ENCODE measurements around the gene TMOD4. TPM values are rescaled to one million over a fixed set of nuclear protein-coding genes. Genes with fewer than 3 reads are reported as not detected.
A peak's percentile ranks its signal among the peaks of the same experiment; 100 is the strongest.

TMOD4 gene
- total RNA-seq, 1 donor from 2014 or later = 2.7 TPM

DNA sequence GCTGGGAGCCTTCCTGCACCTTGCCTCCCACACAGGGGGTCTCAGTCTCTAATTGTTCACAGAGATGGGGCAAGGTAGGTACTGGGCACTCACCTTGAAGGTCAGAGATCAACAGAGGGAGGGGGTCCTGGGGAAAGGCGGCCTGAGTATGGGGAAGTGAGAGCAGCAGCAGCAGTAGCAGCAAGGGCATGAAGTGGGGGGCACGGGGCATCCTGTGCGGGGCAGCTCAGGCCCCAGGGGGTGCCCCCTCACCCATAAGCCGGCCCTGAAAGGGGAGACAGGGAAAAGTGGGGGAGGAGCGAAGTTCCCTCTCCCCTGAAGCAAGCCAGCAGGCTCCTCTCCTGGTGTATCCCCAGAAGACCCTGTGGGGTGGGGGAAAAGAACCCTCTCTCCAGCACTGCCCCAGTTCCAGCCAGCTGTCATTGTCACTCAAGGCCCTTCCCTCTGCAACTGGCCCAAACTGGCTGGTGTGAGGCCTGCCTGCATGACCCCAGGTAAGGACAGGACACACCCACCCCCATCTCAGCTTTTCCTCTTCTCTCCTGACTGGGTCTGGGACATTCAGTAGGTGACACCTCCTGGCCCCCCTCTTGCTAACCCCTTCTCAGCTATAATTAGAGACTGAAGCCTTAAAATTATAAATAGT lies 33.2 kb downstream of the TMOD4 start:
- Mint-ChIP-seq H3K27me3 (ENCODE audit: low read depth) (peaks cover under 1% of the 10 kb centered on the region), H3K36me3 (ENCODE audit: low read depth) (no peaks in the 10 kb centered on the region), H3K4me1 (peaks cover 34% of the 10 kb centered on the region), H3K27ac (ENCODE audit: unreplicated experiment) (no peak overlapping the region), H3K9me3 (no peaks in the 10 kb centered on the region), H3K4me3 (no peak overlapping the region)
- DNase-seq (ENCODE audit: low read depth, low spot score) = no peak
- TF ChIP-seq, protein P1, sequence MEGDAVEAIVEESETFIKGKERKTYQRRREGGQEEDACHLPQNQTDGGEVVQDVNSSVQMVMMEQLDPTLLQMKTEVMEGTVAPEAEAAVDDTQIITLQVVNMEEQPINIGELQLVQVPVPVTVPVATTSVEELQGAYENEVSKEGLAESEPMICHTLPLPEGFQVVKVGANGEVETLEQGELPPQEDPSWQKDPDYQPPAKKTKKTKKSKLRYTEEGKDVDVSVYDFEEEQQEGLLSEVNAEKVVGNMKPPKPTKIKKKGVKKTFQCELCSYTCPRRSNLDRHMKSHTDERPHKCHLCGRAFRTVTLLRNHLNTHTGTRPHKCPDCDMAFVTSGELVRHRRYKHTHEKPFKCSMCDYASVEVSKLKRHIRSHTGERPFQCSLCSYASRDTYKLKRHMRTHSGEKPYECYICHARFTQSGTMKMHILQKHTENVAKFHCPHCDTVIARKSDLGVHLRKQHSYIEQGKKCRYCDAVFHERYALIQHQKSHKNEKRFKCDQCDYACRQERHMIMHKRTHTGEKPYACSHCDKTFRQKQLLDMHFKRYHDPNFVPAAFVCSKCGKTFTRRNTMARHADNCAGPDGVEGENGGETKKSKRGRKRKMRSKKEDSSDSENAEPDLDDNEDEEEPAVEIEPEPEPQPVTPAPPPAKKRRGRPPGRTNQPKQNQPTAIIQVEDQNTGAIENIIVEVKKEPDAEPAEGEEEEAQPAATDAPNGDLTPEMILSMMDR (conservative IDR thresholded peaks at IDR 0.05) = no peak

DNA sequence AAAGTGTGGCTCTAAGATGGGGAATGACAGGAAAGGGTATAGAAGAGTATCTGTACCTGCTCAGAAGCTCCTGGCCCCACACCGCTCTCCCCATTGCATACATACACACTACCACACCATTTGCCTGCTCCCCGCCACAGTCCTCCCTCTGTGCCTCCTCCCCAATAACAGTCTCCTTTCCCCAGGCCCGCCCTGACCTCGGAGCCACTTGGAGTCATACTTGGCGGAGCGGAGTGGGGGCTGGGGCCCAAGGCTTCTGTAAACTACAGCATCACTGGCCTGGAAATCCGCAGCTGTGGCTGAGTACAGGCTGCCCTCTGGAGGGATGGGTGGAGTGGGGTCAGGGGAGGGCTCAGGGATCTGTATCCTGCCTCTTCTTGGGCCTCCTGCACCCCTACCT lies 38.0 kb downstream of the TMOD4 start:
- no peaks in the 10 kb centered on the region for H3K9me3 Mint-ChIP-seq
- no peaks in the 10 kb centered on the region for H3K4me1 Mint-ChIP-seq
- no peak for DNase-seq (ENCODE audit: low read depth, low spot score)
- TF ChIP-seq, protein P1 (conservative IDR thresholded peaks at IDR 0.05) = no peak
- no peak overlapping the region for H3K4me3 Mint-ChIP-seq
- H3K27me3 Mint-ChIP-seq (ENCODE audit: low read depth) = peaks cover 12% of the 10 kb centered on the region
- H3K27ac Mint-ChIP-seq (ENCODE audit: unreplicated experiment) = no peak overlapping the region
- peaks cover 14% of the 10 kb centered on the region for H3K36me3 Mint-ChIP-seq (ENCODE audit: low read depth)

DNA sequence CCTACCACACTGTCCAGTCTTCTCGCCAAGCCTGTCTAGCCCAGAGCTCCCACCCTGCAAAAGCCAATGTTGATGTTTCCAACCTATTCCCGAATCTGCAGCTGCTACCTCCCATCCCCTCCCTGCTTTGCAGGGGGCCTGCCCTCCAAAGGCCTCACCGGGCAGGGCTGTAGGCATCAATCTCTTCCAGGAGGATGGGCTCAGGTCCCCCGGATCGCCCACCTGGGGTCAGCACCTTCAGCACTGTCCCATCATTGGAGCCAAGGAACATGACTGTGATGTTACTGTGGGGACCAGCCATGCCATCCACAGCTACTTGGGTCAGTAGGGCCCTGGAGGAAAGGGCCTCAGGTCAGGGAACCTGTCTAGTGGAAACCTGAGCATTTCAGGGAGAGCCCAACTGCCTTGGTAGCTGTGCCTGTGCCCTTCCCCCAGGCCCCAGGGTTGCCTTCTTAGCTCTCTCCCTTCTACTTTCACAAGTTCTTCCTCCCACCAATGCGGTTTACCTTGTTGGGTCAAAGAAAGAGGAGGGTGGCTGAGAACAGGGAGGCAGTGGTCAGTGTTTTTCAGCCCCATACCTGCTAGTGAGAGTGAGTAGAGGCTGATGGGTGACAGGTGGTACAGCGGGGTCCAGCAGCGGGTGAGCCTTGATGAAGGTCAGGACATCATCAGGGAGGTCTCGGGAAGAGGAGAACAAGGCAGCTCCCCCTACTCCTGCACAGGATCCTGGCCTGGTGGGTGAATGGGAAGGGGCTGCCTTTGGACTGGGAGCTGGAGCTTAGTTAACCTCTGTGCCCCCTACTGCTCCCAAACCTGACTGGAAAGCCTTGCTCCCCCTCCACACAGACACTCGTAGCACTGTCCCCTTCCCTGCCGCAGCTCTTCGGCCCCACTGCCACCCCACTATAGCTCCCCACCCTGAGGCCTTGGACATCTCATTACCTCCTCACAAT lies 40.1 kb downstream of the TMOD4 start:
- TF ChIP-seq, protein P1 (conservative IDR thresholded peaks at IDR 0.05) = no peak
- H3K27me3 Mint-ChIP-seq (ENCODE audit: low read depth) = peaks cover 28% of the 10 kb centered on the region
- no peak overlapping the region for H3K27ac Mint-ChIP-seq (ENCODE audit: unreplicated experiment)
- DNase-seq (ENCODE audit: low read depth, low spot score) = no peak
- H3K4me1 Mint-ChIP-seq = peaks cover 11% of the 10 kb centered on the region
- H3K36me3 Mint-ChIP-seq (ENCODE audit: low read depth) = peaks cover 14% of the 10 kb centered on the region
- H3K9me3 Mint-ChIP-seq = no peaks in the 10 kb centered on the region
- H3K4me3 Mint-ChIP-seq = no peak overlapping the region

DNA sequence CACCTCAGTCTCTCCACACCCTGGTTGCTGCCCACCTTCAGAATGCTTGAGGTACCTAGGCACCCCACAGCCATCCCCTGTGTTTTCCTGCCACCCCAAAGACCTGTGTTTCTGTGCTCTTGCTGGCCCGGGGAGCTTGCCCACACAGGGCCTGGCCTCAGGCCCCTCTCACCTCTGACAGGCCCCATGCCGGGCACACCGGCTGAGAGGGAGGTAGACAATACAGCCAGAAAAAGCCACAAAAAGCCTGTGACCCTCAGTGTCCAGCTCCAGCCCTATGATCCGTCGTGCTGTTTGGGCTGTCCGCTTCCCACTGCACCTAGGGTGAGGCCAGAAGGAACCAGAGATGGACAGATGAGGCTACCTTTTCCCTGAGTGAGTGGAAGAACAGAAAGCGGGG lies 40.8 kb downstream of the TMOD4 start:
- peaks cover 14% of the 10 kb centered on the region for H3K36me3 Mint-ChIP-seq (ENCODE audit: low read depth)

DNA sequence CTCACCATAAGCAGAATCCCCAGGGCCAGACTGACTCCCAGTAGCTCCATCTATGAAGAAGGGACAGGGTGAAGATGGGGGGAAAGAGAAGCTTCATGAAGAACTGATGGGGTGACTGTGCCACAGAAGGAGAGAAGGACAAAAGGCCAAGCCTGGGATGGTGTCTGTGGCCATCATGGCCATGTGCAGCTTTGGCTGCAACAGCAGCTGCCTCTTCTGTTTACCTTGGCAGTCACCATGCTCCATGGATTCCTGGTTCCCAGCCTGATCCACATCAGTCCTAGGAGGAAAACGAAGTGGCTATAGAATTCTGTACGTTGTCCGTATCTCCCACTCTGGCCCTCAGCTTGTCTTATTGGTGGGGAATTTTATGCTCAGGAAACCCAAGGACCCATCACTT lies 41.4 kb downstream of the TMOD4 start:
- Mint-ChIP-seq H3K36me3 (ENCODE audit: low read depth) (peaks cover 14% of the 10 kb centered on the region), H3K9me3 (no peaks in the 10 kb centered on the region), H3K4me3 (peak overlapping the region; percentile 49), H3K4me1 (peaks cover 15% of the 10 kb centered on the region), H3K27me3 (ENCODE audit: low read depth) (peaks cover 33% of the 10 kb centered on the region), H3K27ac (ENCODE audit: unreplicated experiment) (no peak overlapping the region)
- DNase-seq (ENCODE audit: low read depth, low spot score) = no peak
- TF ChIP-seq, protein P1 (conservative IDR thresholded peaks at IDR 0.05) = no peak

More for the DNA sequence above, 40.8 kb downstream of the TMOD4 start:
- no peak for DNase-seq (ENCODE audit: low read depth, low spot score)
- peaks cover 33% of the 10 kb centered on the region for H3K27me3 Mint-ChIP-seq (ENCODE audit: low read depth)
- TF ChIP-seq, protein P1 (conservative IDR thresholded peaks at IDR 0.05) = no peak
- peak overlapping the region; percentile 27 for H3K27ac Mint-ChIP-seq (ENCODE audit: unreplicated experiment)
- no peaks in the 10 kb centered on the region for H3K9me3 Mint-ChIP-seq
- no peak overlapping the region for H3K4me3 Mint-ChIP-seq
- H3K4me1 Mint-ChIP-seq = peaks cover 15% of the 10 kb centered on the region

Measured in neural crest cell (in vitro differentiated cells).